Panc1 (cell line): ENCODE measurements around the gene UNC50.

Source experiments
- CTCF ChIP-seq: fragments of 450-650 bp; IDR thresholded peaks from 2 replicates; pipeline ENCODE4 v1.5.1; 2017; ENCODE audit warnings: mild to moderate bottlenecking
- SIN3A ChIP-seq: IDR thresholded peaks from 2 replicates; pipeline ENCODE4 v1.6.1; 2012; ENCODE audit warnings: low read depth, mild to moderate bottlenecking, low read length, moderate library complexity, borderline replicate concordance; ENCODE audit not compliant: insufficient read depth

DNA sequence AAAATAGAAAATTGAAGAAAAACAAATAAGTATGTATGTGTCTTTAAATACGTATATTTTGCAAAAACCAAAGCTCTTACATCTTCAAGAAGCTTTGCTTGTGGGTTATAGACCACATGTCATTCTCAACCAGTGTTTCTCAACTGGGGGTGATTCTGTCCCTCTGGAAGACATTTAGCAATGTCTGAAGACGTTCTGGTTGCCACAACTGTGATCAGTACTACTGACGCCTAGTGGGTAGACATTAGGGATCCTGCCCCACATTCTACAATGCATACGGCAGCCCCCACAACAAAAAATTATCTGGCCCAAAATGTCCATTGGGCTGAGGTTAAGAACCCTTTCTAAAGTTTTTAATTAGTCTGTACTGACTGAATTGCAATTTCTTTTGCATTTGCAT lies 48.4 kb downstream of the UNC50 start:
- TF ChIP-seq SIN3A (no peak), CTCF (no peak)
